OCI-LY3 (cell line): ENCODE results near the gene SLC16A4.

Experiments used
- CTCF ChIP-seq: fragments of 200-600, 300-600 bp; sonication (generic); IDR thresholded peaks from 2 replicates; pipeline ENCODE4 v1.5.1; 2014; ENCODE audit warnings: antibody characterized with exemption, low read length, low read depth
- EZH2phosphoT487 ChIP-seq: fragments of 200-600 bp; shearing (Covaris generic); IDR thresholded peaks from 2 replicates; pipeline ENCODE4 v1.6.1; 2018; ENCODE audit warnings: antibody characterized with exemption, mixed run types, low read depth

- no peak for TF ChIP-seq CTCF
- TF ChIP-seq EZH2phosphoT487, result no peak
These were observed 20.4 kb upstream of the SLC16A4 start for GRCh38 chr1:110411173-110411735.
